GM19238 (cell line): ENCODE measurements around the gene AHRR.
"Not testable (repeated sequence)": the region's sequence is repeated elsewhere in the genome, so short reads cannot be mapped to it uniquely, and the experiment has no call there.

Experiments
- DNase-seq: peaks from one replicate; pipeline ENCODE4 v3.0.0; 2011; ENCODE audit warnings: low spot score; ENCODE audit not compliant: insufficient read length

The AHRR gene

DNA sequence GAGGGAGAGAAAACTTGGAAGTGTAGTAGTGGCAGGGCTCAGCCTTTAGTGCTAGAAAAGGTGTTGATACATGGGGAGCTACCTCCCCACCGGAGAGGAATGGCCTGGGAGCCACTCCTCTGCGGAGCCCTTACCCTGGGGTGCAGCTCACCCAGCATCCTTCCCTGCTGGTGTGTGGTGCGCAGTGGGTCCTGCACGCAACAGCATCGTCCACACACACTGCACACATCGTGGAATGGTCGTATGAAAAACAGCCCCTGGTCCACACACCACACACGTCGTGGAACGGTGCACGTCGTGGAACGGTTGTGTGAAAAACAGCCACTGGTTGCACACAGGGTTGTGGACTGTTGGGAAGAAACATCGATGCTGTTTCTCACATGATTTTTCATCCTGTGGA, 16.1 kb upstream of the AHRR start:
- DNase-seq, result no peak

DNA sequence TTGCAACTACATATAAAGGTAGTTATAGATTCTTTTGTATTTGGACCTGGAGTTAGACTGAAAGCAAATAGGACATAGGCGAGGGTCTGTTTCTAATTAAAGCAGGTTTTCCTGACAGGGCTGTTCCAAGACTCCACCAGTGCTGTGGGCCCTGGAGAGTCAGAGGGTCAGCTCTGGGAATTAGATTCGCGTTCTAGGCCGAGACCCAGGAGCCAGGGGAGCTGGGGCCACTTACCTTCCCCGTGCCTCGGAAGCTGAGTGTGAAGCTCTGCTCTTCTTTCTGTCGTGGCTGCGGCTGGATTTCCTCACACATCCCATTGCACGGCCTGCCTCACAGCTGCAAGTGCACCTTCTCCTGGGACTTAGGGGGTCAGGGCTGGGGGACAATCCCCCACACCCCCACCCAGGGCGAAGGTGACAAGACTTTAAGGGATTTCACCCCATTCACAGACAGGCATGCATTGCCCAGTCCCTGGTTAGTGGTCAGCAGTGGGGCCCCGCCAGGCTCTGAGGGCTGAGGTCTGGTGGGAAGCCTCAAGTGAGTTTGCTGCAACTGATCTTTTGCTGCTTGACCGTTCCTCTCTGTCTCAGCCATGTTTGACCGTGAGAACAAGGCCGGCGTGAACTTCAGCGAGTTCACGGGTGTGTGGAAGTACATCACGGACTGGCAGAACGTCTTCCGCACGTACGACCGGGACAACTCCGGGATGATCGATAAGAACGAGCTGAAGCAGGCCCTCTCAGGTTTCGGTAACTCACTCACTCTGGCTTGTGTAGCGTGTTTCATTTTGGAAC, 15.3 kb upstream of the AHRR start:
- DNase-seq, result no peak

DNA sequence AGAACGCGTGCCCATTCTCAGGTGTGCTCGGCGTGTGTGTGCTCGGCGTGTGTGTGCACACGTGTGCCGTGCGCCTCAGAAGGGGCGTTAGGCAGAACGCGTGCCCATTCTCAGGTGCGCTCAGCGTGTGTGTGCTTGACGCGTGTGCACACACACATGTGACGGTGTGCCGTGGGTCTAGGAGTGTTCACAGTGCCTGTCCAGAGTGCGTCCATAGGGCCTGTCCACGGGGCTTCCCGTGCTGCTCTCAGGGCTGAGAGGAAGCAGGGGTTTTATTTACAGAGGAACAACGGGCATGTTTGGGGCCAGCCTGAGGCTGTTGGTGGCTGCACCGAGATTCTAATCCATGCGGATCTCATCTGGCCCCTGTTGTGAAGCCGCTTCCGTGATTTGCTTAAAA, 14.2 kb upstream of the AHRR start:
- no peak for DNase-seq

DNA sequence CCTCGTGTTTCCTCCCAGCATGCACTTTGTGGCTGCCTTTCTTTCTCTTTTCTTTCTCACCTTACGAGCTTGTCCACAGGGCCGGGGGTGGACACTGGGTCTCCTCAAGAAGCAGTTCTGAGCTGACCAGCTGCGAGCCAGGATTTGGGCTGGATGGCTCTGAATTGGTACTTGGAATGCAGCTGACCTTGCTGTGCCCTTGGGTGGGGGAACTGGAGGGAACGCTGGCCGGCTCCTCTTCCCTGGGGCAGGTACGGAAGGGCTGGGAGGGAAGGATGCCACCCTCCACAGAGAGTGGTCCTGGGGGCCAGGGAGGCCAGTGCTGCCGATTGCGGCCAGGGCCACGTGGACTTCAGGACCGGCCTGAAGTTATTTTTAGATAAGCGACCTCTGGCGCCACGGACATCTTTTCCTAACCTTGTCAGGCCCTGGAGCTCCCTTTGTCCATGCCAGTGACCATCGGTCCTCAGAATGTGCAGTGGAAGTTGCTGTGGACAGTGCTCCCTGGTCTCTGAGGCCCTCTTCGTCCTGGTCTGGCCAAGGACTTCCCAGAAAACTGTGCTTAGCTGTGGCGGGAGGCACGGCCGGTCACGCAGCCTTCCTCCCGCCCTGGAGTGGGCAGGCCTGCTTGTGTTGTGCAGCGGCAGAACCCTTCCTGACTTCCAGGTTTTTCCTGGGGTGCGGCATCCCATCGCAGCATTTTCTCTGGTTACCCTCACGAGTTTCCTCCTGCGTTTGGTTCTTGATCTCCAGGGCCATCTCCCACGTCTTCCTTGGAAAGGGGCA, 13.5 kb upstream of the AHRR start:
- no peak for DNase-seq

DNA sequence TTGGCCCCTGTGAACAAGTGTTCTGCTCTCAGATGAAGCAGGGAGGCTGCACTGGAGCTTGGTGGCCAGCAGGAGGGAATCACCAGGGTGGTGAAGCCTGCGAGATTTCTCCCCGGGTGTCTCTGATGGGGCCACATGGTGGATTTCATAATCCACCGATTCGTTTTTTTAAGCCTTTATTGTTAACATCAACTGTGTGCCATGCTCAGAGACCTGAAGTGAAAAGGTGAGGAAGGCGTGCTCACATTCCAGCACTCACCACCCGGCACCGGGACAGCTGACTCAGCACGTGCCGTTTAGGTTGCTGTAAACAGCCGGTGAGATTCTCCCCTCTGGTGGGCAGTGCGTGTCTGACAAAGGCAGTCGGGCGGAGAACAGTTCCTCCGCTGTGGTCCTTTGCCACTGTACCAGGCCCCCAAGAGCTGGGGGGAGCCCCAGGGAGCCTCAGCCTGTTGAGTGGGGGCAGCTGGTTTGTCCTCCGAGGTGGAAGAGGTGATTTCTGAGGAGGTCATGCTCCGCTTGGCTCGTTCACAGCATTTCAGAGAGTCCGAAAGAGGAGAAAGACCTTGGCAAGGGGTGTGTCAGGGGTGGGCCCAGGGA, 12.7 kb upstream of the AHRR start:
- no peak for DNase-seq

DNA sequence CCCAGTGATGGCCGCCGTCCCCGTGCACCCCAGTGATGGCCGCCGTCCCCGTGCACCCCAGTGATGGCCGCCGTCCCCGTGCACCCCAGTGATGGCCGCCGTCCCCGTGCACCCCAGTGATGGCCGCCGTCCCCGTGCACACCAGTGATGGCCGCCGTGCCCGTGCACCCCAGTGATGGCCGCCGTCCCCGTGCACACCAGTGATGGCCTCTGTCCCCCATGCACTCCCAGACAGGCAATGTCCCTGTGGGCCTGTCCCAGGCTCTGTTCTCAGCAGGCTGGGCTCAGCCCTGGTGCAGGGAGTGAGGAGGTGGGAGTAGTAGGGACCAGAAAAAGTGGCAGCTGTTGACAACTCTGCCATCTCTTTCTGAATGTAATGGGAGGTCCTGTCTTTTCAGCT, 11.7 kb upstream of the AHRR start:
- not testable (repeated sequence) for DNase-seq

DNA sequence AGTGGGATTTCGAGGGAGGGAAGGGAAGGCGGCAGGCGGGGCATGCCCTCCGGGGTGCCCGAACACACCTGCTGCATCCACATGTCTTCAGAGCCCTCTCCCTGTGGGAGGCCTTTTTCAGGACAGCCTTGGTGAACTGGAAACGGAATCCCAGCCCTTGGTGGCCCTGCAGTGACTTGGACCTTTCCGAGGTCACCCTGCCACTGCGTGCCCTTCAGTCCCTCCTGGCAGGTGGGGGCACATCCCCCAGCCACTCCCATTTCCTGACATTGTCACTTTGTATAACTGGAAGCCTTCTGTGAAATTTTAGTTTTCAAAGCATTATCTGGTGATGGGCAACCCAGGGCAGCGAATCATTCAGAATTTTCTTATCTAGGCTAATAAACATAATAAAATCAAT, 11.0 kb upstream of the AHRR start:
- no peak for DNase-seq

DNA sequence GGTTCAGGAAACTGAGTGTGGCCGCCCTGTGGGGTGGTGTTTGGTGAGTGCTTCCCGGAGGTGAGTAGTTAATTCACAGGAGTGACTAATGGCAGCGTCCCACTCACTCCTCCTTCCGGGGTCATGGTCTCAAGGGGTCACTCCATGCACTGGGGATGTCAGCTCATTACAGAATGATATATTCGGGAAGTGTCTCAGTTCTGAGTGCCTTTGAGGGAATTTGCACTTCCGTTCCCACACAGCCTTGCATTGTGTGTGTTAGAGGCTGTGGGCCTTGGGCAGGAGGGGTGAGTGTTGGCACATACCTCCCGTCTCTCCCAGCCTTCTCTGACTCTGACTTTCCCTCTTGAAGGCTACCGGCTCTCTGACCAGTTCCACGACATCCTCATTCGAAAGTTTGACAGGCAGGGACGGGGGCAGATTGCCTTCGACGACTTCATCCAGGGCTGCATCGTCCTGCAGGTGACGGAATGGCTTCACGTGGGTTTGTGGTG, 10.5 kb upstream of the AHRR start:
- no peak for DNase-seq

DNA sequence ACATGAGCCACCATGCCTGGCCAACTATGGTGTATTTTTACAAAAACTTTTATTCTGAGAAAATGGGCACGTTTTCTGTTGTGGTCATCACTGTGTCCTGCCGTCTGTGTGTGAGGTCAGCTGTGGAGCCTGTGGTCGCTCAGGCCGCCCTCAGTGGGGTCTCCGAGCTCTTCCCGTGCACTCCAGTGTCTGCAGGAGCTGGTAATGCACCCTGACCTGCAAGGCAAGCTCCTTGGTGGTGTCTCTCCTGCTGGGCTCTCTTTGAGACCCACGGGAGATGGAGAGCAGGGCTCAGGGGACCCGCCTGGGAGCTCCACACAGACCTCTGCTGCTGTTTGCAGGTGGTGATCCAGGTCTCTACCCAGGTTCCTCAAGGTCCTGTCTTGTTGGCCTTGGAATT, 9.6 kb upstream of the AHRR start:
- DNase-seq, result no peak

DNA sequence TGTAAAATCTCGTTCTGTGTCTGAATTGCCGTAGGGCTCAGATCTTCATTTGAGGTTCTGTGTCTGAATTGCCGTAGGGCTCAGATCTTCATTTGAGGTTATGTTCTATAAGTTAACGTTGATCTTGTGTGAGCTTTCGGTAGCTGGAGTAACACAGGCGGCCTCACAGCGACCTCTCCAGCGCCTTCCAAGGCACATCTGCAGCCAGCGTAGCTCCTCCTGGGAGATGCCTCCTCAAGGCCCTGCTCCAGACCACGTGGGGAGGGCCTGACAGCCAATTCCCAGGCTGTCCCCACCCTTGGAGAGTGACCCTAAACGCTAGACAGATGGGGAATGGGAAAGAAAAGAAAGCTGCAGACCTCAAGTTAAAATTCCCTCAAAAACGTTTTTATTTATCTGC, 8.7 kb upstream of the AHRR start:
- DNase-seq, result no peak

DNA sequence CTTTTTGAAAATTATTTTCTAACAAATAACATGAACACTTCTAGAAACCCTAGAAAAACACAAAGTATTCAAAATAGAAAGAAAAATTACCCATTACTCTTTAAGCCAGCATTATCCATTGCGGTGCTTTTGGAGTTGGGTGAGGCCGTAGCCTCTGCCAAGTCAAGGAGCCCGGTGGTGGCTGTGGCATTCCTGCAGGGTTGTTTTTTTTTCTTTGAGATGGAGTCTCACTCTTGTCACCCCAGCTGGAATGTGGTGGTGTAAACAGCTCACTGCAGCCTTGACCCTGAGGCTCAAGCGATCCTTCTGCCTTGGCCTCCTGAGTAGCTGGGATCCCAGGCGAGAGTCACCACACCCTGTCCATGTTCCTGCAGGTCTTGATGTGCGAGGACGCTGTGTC, 8.2 kb upstream of the AHRR start:
- DNase-seq, result no peak

DNA sequence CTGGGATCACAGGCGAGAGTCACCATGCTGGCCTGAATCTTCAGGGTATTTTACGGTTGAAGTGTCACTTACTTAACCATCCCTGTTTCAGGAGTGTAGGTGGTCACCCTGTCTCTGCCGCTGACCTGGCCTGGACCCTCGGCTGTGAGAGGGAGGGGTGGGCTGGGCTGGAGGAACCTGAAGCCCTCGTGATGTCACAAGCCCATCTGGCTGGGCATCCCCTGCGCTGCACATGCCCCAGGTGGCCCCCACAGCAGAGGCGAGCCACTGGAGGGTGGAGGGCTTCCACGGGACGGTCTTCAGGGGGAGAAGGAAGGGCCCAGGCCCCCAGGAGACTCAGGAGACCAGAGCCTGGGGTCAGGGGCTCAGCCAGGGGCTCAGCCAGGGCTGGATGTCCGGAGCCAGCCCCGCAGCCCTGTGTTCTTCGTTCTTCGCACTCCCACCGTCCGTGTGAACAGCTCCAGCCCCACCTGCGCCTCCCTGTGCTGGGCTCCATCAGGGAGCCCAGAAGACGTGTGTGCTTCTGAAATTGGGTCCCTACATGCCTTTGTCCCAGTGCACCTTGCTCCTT, 7.6 kb upstream of the AHRR start:
- DNase-seq, result no peak

DNA sequence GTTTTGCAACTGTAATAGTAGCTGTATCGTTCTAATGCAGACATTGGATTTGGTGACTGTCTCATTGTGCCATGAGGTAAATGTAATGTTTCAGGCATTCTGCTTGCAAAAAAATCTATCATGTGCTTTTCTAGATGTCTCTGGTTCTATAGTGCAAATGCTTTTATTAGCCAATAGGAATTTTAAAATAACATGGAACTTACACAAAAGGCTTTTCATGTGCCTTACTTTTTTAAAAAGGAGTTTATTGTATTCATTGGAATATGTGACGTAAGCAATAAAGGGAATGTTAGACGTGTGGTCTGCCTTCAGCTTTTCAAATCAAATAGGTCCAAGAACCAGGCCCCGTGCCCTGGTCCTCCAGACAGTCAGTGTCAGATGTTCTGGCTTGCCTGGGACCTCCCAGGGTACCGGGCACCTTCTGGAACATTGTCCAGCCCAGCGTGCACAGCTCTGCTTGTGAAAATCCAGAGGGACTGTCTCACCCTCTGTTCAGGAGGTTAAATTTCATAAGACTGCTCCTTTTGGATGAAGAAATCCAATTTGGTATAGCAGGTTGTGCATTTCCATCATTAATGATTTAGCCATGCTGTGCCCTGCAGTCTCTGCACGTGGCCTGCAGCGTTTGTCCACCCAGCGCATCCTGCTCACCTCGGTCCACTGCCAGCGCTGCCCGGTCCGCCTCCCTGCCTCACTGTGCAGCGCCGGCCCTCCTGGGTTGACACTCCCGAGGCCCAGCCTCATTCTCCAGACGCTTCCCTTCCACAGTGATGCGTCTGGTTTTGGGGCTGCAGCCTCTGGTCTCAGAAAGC, 6.6 kb upstream of the AHRR start:
- no peak for DNase-seq

DNA sequence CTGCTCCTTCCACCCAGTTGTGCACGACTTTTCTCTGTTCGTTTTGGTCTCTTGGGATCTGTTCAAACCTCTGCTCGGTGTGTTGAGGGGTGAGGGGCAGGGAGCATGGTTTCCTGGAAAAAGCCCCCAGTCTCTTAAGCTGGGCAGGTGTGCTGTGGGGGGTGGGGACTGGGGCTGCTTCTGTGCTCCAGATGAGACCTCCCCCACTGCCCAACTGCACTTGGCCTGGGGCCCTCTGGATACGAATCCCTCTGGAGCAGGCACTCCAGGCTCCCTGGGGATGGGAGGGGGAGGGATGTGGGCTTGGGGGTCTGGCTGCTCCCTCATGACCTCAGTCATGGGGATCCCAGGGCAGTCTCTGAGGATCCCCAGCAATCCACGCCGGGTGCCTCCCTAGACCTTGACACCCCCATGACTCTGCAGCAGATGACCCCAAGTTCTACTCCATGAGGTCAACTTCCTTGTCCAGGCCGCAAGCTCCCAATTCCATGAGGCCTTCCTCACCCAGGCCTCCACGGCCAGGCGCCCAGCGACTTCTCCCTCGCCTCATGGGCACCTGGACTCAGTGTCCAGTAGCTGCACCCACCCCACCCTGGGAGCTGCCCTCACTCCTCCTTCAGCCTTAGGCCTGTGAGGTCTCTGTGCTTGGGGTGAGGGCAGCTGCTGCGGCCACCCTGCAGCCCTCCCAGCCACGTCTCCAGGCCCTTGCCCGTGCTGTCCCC, 5.9 kb upstream of the AHRR start:
- no peak for DNase-seq

DNA sequence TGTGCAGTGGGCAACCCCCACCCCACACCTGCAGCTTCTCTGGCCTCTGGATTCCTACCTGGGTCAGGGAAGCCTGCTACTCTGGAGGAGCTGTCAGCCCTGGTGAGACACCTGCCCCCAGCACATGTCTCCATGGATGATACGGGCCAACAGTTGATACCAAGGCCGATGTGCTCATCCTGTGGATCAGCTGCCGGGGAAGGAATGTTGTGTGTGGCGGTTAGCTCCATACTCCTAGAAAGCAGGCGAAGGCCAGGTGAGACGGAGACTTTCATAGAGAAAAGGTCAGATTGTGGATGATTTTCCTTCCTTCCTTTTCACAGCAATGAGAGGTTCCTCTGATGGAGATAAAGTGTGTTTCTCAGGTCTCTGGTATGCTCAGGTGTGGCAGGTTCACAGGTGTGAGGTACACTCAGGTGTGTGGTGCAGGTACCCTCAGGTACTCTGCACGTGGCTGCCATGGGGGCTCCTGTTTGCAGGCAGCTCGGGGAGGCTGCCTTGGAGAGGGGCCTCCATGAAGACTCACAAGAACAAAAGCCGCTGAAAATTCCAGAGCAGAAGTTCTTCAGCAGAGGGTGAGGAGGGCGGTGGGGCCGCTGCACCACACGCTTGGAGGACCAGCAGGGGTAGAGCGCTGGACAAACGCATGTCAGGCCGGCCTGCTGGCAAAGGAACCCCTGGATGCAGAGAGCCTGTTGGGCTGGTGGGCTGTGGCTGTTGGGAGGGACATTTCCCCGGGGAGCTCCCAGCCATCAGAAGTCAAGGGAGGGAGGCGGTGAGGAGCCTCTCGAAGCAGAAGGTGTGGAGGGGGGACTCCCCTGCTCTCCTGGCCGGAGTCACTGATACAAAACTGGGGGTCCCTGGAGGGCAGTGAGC, 5.1 kb upstream of the AHRR start:
- DNase-seq, result no peak

DNA sequence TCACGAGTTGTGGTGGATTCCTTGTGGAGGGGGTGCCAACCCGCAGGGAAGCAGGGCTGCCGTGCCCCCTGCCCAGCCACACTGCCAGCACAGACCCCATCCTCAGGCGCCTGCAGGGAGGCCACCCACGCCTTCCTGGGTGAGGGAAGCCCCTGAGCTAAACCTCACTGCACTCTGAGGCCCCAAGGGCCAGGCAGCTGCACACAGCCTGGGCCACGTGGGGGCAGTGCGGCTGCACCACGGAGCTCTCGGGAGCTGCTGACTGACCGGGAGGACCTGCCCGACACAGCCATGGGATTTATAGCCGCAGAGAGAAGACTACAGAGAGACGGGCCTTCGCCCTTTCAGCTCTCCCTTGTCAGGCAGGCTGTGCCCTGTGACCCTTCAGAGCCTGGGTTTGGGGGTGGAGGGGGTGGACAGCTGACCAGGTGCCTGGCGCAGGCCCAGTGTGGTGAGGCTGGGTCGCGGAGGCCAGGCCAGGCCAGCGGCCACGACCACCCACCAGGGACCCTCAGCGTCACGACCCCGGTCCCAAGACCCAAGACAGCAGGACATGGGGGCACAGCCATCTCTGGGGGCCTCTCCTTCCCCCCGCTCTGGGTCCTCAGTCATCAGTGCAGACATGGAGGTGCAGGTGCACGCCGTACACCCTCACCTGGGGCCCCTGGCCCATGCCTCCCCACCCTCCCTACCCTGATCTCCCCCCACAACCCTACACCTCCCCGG, 4.3 kb upstream of the AHRR start:
- peak; percentile 79 for DNase-seq

DNA sequence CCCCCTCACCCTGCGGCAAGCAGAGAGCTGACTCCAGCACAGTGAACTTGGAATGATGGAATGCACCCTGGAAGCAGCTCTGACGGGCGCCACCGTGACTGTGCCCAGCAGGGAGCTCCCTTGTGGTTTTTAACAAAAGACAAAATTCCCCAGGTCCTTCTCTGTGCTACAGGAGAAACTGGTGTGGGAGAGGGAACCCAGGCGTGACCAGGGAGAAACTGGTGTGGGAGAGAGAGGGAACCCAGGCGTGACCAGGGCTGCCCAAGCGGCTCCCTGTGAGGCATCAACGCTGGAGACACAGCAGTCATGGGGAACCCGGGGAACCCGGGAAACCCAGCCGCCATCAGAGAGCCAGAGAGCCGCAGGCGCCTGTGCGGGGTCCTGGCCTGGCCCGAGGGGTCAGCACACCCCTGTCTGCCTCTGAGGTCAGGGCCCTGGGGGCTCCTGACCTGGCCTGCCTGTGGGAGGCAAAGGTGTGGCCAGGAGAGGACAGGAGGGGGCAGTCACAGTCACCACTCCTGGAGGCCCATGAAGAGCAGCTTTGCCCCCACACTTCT, 3.1 kb upstream of the AHRR start:
- no peak for DNase-seq

DNA sequence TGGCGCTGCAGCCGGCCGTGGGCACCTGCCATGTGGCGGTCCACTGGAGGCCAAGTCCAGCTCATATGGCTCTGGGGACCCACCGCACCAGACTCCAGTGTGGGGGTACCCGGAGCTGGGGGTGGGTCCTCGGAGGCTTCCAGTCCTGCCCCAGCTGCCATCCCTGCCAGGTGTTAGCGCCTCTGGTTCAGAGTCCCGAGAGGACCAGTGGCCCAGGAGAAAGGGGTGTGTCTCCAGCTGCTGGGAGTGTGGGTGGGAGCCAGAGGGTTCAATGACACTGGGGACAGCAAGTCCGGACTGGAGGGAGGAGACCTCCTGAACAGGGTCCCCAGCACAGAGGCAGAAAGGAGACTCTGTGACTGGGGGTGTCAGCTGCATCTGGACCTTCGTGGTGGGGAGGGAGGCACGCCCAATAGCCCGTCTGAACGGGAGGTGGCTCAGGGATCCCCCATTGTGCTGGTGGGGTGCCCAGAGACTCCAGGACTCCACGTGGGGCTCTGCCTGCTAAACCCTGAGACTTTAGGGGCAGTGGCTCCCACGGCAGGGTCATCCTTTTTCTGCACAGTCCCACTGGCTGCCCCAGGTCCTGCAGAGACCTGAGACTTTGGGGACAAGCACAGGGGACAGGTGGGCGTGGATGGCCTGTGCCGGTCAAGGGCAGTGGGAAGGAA, 2.4 kb upstream of the AHRR start:
- DNase-seq, result no peak
